Vagina (tissue), 2 donors: Measurements from ENCODE around the gene LDHAL6A. TPM values are rescaled to one million over a fixed set of nuclear protein-coding genes. Genes with fewer than 3 reads are reported as not detected.

Experiments
- DNase-seq, 2 donors: peaks; one replicate each; pipeline ENCODE4 v3.0.0-alpha.2; 2017; ENCODE audit errors: extremely low spot score in 2 of 2
- H3K27ac ChIP-seq: fragments of 200-600 bp; sonication (generic); one replicate; pipeline ENCODE4 v1.5.1; 2019
- H3K27me3 ChIP-seq: fragments of 200-600 bp; sonication (generic); one replicate; pipeline ENCODE4 v1.5.1; 2019
- H3K36me3 ChIP-seq, 2 donors: fragments of 200-600 bp; sonication (generic); one replicate each; pipeline ENCODE4 v1.5.1; 2017 to 2019
- H3K4me1 ChIP-seq: fragments of 200-600 bp; sonication (generic); one replicate; pipeline ENCODE4 v1.5.1; 2019
- H3K4me3 ChIP-seq, 2 donors: fragments of 200-600 bp; sonication (generic); 1 replicate in 1 of 2; 2 replicates in 1 of 2; pipeline ENCODE4 v1.5.1; 2016 to 2019
- H3K9me3 ChIP-seq: fragments of 200-600 bp; sonication (generic); one replicate; pipeline ENCODE4 v1.5.1; 2019
- POLR2A ChIP-seq, 2 donors: fragments of 450-650 bp; IDR thresholded peaks; one replicate each; pipeline ENCODE4 v1.6.1; 2017; ENCODE audit warnings: antibody characterized with exemption in 2 of 2, mild to moderate bottlenecking in 2 of 2, moderate library complexity in 2 of 2
- POLR2AphosphoS5 ChIP-seq, 2 donors: sonication (generic); formaldehyde crosslinking; IDR thresholded peaks; one replicate each; pipeline ENCODE4 v1.9.0; 2017; ENCODE audit warnings: antibody characterized with exemption in 2 of 2, mild to moderate bottlenecking in 2 of 2, low read depth in 1 of 2; ENCODE audit not compliant: insufficient read depth in 1 of 2
- intact Hi-C: fragments of 100-400 bp; cut with DNase I; formaldehyde crosslinking; loops from one replicate; pipeline ENCODE4 v1.15.1; 2023
- total RNA-seq: library from RNA; depleted of rRNA; stranded (reverse); fragments of >200 nt; gene quantifications from one replicate; pipeline ENCODE4 v1.2.3, GENCODE V29; 2016
- TF ChIP-seq, protein P1 (sequence below), 3 experiments: fragments of 450-650 bp in 2 of 3; fragments of 200-600 bp in 1 of 3; sonication (generic) in 1 of 3; IDR thresholded peaks; one replicate each; pipeline ENCODE4 v1.5.1; 2017 to 2019; ENCODE audit warnings: antibody characterized with exemption in 3 of 3, mild to moderate bottlenecking in 2 of 3, moderate library complexity in 2 of 3

LDHAL6A gene
- total RNA-seq, 1 donor from 2014 or later, result not detected

DNA sequence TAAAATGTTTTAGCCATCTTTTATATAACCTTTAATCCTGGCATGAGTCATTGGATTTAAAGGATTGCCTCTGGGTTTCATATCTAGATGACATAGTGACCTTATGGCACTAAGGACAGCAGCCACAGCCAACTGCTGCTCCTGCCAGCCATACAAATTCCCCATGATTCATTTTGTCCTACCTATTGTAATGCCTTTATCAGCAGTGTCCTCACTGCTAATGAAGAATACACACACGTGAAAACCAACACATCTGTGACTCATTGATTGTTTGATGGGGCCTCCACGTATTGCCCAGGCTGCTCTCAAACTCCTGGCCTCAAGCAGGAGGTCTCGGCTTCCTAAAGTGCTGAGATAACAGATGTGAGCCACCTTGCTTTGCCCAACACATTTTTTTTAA is 1.8 kb downstream of the LDHAL6A start:
- H3K36me3 ChIP-seq, result no peaks in the 10 kb centered on the region
- no peaks in the 10 kb centered on the region for H3K27me3 ChIP-seq
- no peaks in the 10 kb centered on the region for H3K9me3 ChIP-seq
- H3K27ac ChIP-seq, result no peak overlapping the region
- TF ChIP-seq POLR2A (IDR thresholded peaks at IDR 0.05) (no peak), POLR2AphosphoS5 (IDR thresholded peaks at IDR 0.05; ENCODE audit: insufficient read depth in 1 of 2, low read depth in 1 of 2) (no peak)
- TF ChIP-seq, protein P1, sequence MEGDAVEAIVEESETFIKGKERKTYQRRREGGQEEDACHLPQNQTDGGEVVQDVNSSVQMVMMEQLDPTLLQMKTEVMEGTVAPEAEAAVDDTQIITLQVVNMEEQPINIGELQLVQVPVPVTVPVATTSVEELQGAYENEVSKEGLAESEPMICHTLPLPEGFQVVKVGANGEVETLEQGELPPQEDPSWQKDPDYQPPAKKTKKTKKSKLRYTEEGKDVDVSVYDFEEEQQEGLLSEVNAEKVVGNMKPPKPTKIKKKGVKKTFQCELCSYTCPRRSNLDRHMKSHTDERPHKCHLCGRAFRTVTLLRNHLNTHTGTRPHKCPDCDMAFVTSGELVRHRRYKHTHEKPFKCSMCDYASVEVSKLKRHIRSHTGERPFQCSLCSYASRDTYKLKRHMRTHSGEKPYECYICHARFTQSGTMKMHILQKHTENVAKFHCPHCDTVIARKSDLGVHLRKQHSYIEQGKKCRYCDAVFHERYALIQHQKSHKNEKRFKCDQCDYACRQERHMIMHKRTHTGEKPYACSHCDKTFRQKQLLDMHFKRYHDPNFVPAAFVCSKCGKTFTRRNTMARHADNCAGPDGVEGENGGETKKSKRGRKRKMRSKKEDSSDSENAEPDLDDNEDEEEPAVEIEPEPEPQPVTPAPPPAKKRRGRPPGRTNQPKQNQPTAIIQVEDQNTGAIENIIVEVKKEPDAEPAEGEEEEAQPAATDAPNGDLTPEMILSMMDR (IDR thresholded peaks at IDR 0.05), result no peak
- intact Hi-C loops, result no loop called here
- H3K4me3 ChIP-seq, result no peak overlapping the region
- DNase-seq, result no peak
- H3K4me1 ChIP-seq, result no peaks in the 10 kb centered on the region

DNA sequence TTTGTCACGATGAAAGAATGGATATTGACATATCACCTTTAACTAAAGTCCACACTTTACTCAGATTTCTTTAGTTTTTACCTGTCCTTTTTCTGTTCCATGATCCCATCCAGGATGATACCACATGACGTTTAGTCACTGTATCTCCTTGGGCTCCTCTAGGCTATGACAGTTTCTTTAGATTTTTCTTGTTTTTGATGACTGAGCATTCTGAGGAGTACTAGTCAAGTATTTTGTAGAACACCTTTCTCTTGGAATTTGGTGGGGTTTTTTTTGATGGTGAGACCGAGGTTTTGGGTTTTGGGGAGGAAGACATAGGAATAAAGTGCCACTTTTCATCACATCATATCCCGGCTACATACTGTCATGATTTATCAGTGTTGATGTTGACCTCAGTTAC is 4.0 kb downstream of the LDHAL6A start:
- Histone ChIP-seq H3K27ac (no peak overlapping the region), H3K4me3 (no peak overlapping the region), H3K9me3 (no peaks in the 10 kb centered on the region), H3K4me1 (no peaks in the 10 kb centered on the region), H3K27me3 (no peaks in the 10 kb centered on the region), H3K36me3 (no peaks in the 10 kb centered on the region)
- no peak for DNase-seq
- TF ChIP-seq, protein P1 (IDR thresholded peaks at IDR 0.05), result no peak
- TF ChIP-seq POLR2A (IDR thresholded peaks at IDR 0.05), result no peak
- no peak for TF ChIP-seq POLR2AphosphoS5 (IDR thresholded peaks at IDR 0.05; ENCODE audit: insufficient read depth in 1 of 2, low read depth in 1 of 2)
- intact Hi-C loops, result no loop called here

DNA sequence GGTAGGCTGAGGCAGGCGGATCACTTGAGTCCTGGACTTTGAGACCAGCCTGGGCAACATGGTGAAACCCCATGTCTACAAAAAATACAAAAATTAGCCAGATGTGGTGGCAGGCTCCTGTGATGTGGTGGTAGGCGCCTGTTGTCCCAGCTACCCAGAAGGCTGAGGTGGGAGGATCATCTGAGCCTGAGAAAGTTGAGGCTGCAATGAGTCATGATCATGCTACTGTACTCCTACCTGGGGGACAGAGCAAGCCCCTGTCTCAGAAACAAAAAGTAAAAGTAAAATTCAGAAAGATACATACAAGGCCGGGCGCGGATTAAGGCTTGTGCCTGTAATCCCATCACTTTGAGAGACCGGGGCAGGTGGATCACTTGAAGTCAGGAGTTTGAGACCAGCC is 6.3 kb downstream of the LDHAL6A start:
- Histone ChIP-seq H3K4me1 (no peaks in the 10 kb centered on the region), H3K4me3 (no peak overlapping the region), H3K36me3 (no peaks in the 10 kb centered on the region), H3K27ac (no peak overlapping the region), H3K9me3 (no peaks in the 10 kb centered on the region), H3K27me3 (no peaks in the 10 kb centered on the region)
- no peak for DNase-seq
- TF ChIP-seq POLR2A (IDR thresholded peaks at IDR 0.05) (no peak), POLR2AphosphoS5 (IDR thresholded peaks at IDR 0.05; ENCODE audit: insufficient read depth in 1 of 2, low read depth in 1 of 2) (no peak)
- TF ChIP-seq, protein P1 (IDR thresholded peaks at IDR 0.05), result no peak
- intact Hi-C loops, result no loop called here

DNA sequence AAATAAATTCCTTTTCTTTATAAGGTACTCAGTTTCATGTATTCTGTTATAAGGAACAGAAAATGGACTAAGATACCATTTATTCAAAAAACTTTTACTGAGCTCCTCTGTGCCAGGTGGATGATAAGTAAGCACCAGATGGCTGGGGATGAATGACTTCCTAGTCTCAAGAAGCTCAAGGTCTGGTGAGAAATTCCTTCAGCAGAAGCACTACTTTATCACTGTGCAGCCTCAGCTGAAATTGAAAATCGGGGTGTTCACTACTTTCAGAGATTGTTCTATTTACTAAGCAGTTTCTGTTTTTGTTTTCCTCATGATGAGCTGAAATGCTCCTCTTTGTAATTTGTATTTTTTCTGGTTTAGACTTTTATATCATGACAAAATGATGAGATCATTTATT is 7.8 kb downstream of the LDHAL6A start:
- H3K36me3 ChIP-seq, result no peaks in the 10 kb centered on the region
- no peak overlapping the region for H3K27ac ChIP-seq
- TF ChIP-seq POLR2AphosphoS5 (IDR thresholded peaks at IDR 0.05; ENCODE audit: insufficient read depth in 1 of 2, low read depth in 1 of 2) (no peak), POLR2A (IDR thresholded peaks at IDR 0.05) (no peak)
- TF ChIP-seq, protein P1 (IDR thresholded peaks at IDR 0.05), result no peak
- H3K4me3 ChIP-seq, result no peak overlapping the region
- no peaks in the 10 kb centered on the region for H3K27me3 ChIP-seq
- no peak for DNase-seq
- intact Hi-C loops, result no loop called here
- no peaks in the 10 kb centered on the region for H3K4me1 ChIP-seq
- H3K9me3 ChIP-seq, result no peaks in the 10 kb centered on the region

DNA sequence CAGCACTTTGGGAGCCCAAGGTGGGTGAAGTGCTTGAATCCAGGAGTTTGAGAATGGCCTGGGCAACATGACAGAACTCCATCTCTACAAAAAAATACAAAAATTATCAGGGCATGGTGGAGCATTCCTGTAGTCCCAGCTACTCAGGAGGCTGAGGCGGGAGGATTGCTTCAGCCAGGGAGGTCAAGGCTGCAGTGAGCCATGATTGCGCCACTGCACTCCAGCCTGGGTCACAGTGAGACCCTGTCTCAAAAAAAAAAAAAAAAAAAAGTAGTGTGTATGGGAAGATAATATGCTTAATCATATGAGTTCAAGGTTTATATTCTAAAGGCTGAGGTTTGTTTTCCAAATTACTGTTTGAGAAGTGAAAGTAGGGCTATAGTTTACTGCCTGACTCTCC is 10.7 kb downstream of the LDHAL6A start:
- H3K4me1 ChIP-seq, result no peaks in the 10 kb centered on the region

More for the DNA sequence above, 10.7 kb downstream of the LDHAL6A start:
- intact Hi-C loops, result no loop called here
- Histone ChIP-seq H3K27me3 (no peaks in the 10 kb centered on the region), H3K27ac (no peak overlapping the region), H3K9me3 (no peaks in the 10 kb centered on the region), H3K4me3 (no peak overlapping the region), H3K36me3 (no peaks in the 10 kb centered on the region)
- no peak for DNase-seq
- TF ChIP-seq POLR2AphosphoS5 (IDR thresholded peaks at IDR 0.05; ENCODE audit: insufficient read depth in 1 of 2, low read depth in 1 of 2), result no peak
- TF ChIP-seq, protein P1 (IDR thresholded peaks at IDR 0.05), result no peak
- no peak for TF ChIP-seq POLR2A (IDR thresholded peaks at IDR 0.05)
